ENCODE results near the gene KIAA1328.

DNA sequence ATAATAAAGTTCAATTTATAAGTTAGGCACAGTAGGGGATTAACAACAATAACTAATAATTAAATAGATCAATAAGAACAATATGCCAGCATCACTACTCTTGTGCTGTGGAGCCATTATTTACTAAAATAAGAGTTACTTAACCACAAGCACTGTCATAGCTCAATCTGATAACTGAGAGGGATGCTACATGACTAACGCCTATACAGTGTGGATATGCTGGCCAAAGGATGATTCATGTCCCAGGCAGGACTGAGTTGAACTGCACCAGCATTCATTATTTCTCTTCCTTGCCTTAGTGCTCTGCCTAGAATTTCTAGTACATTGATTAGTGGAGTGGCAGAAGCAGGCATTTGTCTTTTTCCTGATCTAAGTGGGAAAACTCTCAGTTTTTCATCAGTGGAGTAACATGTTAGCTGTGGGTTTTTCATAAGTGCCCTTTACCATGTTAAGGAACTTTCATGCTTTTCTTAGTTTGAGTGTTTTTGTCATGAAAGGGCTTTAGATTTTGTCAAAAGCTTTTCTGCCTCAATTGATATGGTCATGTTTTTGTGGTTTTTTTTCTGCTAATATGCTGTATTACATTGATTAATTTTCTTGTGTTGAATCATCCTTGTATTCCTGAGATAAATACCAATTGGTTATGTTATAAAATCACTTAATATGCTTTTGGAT lies 21.7 kb downstream of the KIAA1328 start:
- TF ChIP-seq, protein P1, sequence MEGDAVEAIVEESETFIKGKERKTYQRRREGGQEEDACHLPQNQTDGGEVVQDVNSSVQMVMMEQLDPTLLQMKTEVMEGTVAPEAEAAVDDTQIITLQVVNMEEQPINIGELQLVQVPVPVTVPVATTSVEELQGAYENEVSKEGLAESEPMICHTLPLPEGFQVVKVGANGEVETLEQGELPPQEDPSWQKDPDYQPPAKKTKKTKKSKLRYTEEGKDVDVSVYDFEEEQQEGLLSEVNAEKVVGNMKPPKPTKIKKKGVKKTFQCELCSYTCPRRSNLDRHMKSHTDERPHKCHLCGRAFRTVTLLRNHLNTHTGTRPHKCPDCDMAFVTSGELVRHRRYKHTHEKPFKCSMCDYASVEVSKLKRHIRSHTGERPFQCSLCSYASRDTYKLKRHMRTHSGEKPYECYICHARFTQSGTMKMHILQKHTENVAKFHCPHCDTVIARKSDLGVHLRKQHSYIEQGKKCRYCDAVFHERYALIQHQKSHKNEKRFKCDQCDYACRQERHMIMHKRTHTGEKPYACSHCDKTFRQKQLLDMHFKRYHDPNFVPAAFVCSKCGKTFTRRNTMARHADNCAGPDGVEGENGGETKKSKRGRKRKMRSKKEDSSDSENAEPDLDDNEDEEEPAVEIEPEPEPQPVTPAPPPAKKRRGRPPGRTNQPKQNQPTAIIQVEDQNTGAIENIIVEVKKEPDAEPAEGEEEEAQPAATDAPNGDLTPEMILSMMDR (IDR thresholded peaks at IDR 0.05; ENCODE audit: poor library complexity): no peak
- TF ChIP-seq EZH2 (IDR thresholded peaks at IDR 0.05; ENCODE audit: borderline replicate concordance) (no peak), EZH2phosphoT487 (IDR thresholded peaks at IDR 0.05; ENCODE audit: low read depth, severe bottlenecking, unreplicated experiment) (no peak)
